ENCODE results near the gene LGALS9.
"Not testable (repeated sequence)": the region's sequence is repeated elsewhere in the genome, so short reads cannot be mapped to it uniquely, and the experiment has no call there.

LGALS9 gene

GRCh38 chr17:27638415-27638914 lies 7.5 kb downstream of the LGALS9 start:
- H3K27ac ChIP-seq (ENCODE audit: low read length); H3K36me3 ChIP-seq (replicated peaks; ENCODE audit: low read depth, low read length); H3K79me2 ChIP-seq (ENCODE audit: low read length); H3K4me3 ChIP-seq (ENCODE audit: low read length); H4K20me1 ChIP-seq (ENCODE audit: insufficient read depth, low read length); H3K27me3 ChIP-seq (ENCODE audit: low read depth, low read length); H3K9ac ChIP-seq (ENCODE audit: low read length); H3K9me3 ChIP-seq (ENCODE audit: insufficient read depth, low read length); H2AFZ ChIP-seq (ENCODE audit: low read depth, low read length); H3K4me2 ChIP-seq (ENCODE audit: low read length): not testable (repeated sequence)
- H3K4me1 ChIP-seq (ENCODE audit: low read length) = peaks cover 10% of the 10 kb centered on the region

DNA sequence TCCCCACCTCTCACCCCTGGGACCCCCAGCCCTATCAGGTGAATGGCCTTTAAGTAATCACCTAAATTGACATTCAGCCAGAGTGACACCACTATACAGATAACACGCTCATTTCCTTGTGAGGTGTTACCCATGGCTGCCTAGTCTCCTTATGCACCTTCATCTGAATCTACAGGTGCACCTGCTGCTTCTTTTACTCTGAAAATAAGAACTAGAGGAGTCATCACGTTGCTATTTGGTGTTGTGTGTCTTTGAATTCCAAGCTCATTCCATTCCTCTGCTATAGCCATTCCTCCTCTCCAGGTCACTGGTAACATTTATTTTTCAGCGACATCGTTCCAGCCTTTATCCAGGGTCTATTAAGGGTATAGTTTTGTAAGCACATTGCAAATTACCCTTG lies 9.8 kb downstream of the LGALS9 start:
- no peaks in the 10 kb centered on the region for H3K9me3 ChIP-seq (ENCODE audit: insufficient read depth, low read length)
- no peak overlapping the region for H3K9ac ChIP-seq (ENCODE audit: low read length)
- H2AFZ ChIP-seq (ENCODE audit: low read depth, low read length) = no peak overlapping the region
- TF ChIP-seq, protein P1, sequence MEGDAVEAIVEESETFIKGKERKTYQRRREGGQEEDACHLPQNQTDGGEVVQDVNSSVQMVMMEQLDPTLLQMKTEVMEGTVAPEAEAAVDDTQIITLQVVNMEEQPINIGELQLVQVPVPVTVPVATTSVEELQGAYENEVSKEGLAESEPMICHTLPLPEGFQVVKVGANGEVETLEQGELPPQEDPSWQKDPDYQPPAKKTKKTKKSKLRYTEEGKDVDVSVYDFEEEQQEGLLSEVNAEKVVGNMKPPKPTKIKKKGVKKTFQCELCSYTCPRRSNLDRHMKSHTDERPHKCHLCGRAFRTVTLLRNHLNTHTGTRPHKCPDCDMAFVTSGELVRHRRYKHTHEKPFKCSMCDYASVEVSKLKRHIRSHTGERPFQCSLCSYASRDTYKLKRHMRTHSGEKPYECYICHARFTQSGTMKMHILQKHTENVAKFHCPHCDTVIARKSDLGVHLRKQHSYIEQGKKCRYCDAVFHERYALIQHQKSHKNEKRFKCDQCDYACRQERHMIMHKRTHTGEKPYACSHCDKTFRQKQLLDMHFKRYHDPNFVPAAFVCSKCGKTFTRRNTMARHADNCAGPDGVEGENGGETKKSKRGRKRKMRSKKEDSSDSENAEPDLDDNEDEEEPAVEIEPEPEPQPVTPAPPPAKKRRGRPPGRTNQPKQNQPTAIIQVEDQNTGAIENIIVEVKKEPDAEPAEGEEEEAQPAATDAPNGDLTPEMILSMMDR (IDR thresholded peaks at IDR 0.05; ENCODE audit: low read depth, low read length) = no peak
- no peak for TF ChIP-seq EZH2phosphoT487 (IDR thresholded peaks at IDR 0.05; ENCODE audit: low read depth)
- no peaks in the 10 kb centered on the region for H3K79me2 ChIP-seq (ENCODE audit: low read length)
- H3K4me1 ChIP-seq (ENCODE audit: low read length) = peaks cover under 1% of the 10 kb centered on the region; the same call in 1 of the 2 replicates
- no peaks in the 10 kb centered on the region for H3K36me3 ChIP-seq (replicated peaks; ENCODE audit: low read depth, low read length)
- H3K27me3 ChIP-seq (ENCODE audit: low read depth, low read length) = no peaks in the 10 kb centered on the region
- H3K4me2 ChIP-seq (ENCODE audit: low read length) = no peak overlapping the region
- no peak overlapping the region for H3K4me3 ChIP-seq (ENCODE audit: low read length)
- no peaks in the 10 kb centered on the region for H4K20me1 ChIP-seq (ENCODE audit: insufficient read depth, low read length)
- no peak overlapping the region for H3K27ac ChIP-seq (ENCODE audit: low read length)

GRCh38 chr17:27644586-27644985 lies 13.6 kb downstream of the LGALS9 start:
- Histone ChIP-seq H3K4me2 (ENCODE audit: low read length) (no peak overlapping the region), H4K20me1 (ENCODE audit: insufficient read depth, low read length) (no peaks in the 10 kb centered on the region), H3K9me3 (ENCODE audit: insufficient read depth, low read length) (no peaks in the 10 kb centered on the region), H3K9ac (ENCODE audit: low read length) (no peak overlapping the region), H3K4me1 (ENCODE audit: low read length) (no peaks in the 10 kb centered on the region), H3K79me2 (ENCODE audit: low read length) (no peaks in the 10 kb centered on the region), H2AFZ (ENCODE audit: low read depth, low read length) (no peak overlapping the region), H3K27ac (ENCODE audit: low read length) (no peak overlapping the region), H3K36me3 (replicated peaks; ENCODE audit: low read depth, low read length) (no peaks in the 10 kb centered on the region), H3K27me3 (ENCODE audit: low read depth, low read length) (no peaks in the 10 kb centered on the region; the same call in 1 of the 2 replicates), H3K4me3 (ENCODE audit: low read length) (no peak overlapping the region)
- TF ChIP-seq, protein P1 (IDR thresholded peaks at IDR 0.05; ENCODE audit: low read depth, low read length) = no peak
- no peak for TF ChIP-seq EZH2phosphoT487 (IDR thresholded peaks at IDR 0.05; ENCODE audit: low read depth)

- not testable (repeated sequence) for H3K9ac ChIP-seq (ENCODE audit: low read length); H3K79me2 ChIP-seq (ENCODE audit: low read length); H3K27ac ChIP-seq (ENCODE audit: low read length)
Measured at GRCh38 chr17:27645621-27646020, 14.6 kb downstream of the LGALS9 start.

More at GRCh38 chr17:27645621-27646020, 14.6 kb downstream of the LGALS9 start:
- not testable (repeated sequence) for H3K36me3 ChIP-seq (replicated peaks; ENCODE audit: low read depth, low read length); H4K20me1 ChIP-seq (ENCODE audit: insufficient read depth, low read length); H3K4me2 ChIP-seq (ENCODE audit: low read length); H3K27me3 ChIP-seq (ENCODE audit: low read depth, low read length); H3K4me1 ChIP-seq (ENCODE audit: low read length); H3K4me3 ChIP-seq (ENCODE audit: low read length); H3K9me3 ChIP-seq (ENCODE audit: insufficient read depth, low read length); H2AFZ ChIP-seq (ENCODE audit: low read depth, low read length)
- TF ChIP-seq, protein P1 (IDR thresholded peaks at IDR 0.05; ENCODE audit: low read depth, low read length) = peak; percentile 19; the same call in 1 of the 2 replicates
